22Rv1 (cell line): ENCODE data around the gene MCF2L.

Source experiments
- H3K27ac ChIP-seq: fragments of 450-650 bp; 2 replicates; pipeline ENCODE4 v1.5.1; 2017
- CTCF ChIP-seq: fragments of 450-650 bp; IDR thresholded peaks from 2 replicates; pipeline ENCODE4 v1.5.1; 2017; ENCODE audit warnings: mild to moderate bottlenecking
- ZFX ChIP-seq: fragments of 450-650 bp; IDR thresholded peaks from 2 replicates; pipeline ENCODE4 v1.6.1; 2017; ENCODE audit warnings: antibody characterized with exemption, borderline replicate concordance

The MCF2L gene

GRCh38 chr13:112959701-112960542, 9.1 kb upstream of the MCF2L start:
- no peak overlapping the region for H3K27ac ChIP-seq
- TF ChIP-seq ZFX (no peak), CTCF (no peak)

GRCh38 chr13:112960706-112961105, 8.3 kb upstream of the MCF2L start:
- TF ChIP-seq ZFX = no peak
- no peak for TF ChIP-seq CTCF
- no peak overlapping the region for H3K27ac ChIP-seq

GRCh38 chr13:112961457-112962369, 7.3 kb upstream of the MCF2L start:
- no peak for TF ChIP-seq CTCF

GRCh38 chr13:112962396-112962795, 6.6 kb upstream of the MCF2L start:
- no peak for TF ChIP-seq ZFX
- TF ChIP-seq CTCF = no peak
- H3K27ac ChIP-seq = no peak overlapping the region

More at GRCh38 chr13:112961457-112962369, 7.3 kb upstream of the MCF2L start:
- H3K27ac ChIP-seq = no peak overlapping the region

GRCh38 chr13:112962911-112963625, 5.9 kb upstream of the MCF2L start:
- no peak overlapping the region for H3K27ac ChIP-seq
- TF ChIP-seq CTCF (no peak), ZFX (no peak)

GRCh38 chr13:112963641-112964040, 5.4 kb upstream of the MCF2L start:
- H3K27ac ChIP-seq = no peak overlapping the region

More at GRCh38 chr13:112963641-112964040, 5.4 kb upstream of the MCF2L start:
- TF ChIP-seq ZFX (no peak), CTCF (no peak)
